22Rv1 (cell line): ENCODE measurements around the gene ASAP2.

Source experiments
- ZFX ChIP-seq: fragments of 450-650 bp; IDR thresholded peaks from 2 replicates; pipeline ENCODE4 v1.6.1; 2017; ENCODE audit warnings: antibody characterized with exemption, borderline replicate concordance
- TF ChIP-seq, protein P1 (sequence below): fragments of 450-650 bp; IDR thresholded peaks from 2 replicates; pipeline ENCODE4 v1.5.1; 2017; ENCODE audit warnings: mild to moderate bottlenecking

- TF ChIP-seq, protein P1, sequence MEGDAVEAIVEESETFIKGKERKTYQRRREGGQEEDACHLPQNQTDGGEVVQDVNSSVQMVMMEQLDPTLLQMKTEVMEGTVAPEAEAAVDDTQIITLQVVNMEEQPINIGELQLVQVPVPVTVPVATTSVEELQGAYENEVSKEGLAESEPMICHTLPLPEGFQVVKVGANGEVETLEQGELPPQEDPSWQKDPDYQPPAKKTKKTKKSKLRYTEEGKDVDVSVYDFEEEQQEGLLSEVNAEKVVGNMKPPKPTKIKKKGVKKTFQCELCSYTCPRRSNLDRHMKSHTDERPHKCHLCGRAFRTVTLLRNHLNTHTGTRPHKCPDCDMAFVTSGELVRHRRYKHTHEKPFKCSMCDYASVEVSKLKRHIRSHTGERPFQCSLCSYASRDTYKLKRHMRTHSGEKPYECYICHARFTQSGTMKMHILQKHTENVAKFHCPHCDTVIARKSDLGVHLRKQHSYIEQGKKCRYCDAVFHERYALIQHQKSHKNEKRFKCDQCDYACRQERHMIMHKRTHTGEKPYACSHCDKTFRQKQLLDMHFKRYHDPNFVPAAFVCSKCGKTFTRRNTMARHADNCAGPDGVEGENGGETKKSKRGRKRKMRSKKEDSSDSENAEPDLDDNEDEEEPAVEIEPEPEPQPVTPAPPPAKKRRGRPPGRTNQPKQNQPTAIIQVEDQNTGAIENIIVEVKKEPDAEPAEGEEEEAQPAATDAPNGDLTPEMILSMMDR, result no peak
- no peak for TF ChIP-seq ZFX
These were observed 19.2 kb downstream of the ASAP2 start for GRCh38 chr2:9225806-9226205.
